Erythroblast (primary cell): Measurements from ENCODE around the gene TBC1D13.
A peak's percentile ranks its signal among the peaks of the same experiment; 100 is the strongest.
"Not testable (repeated sequence)": the region's sequence is repeated elsewhere in the genome, so short reads cannot be mapped to it uniquely, and the experiment has no call there.

Experiments used
- DNase-seq, 2 experiments: peaks; one replicate each; lab custom pipeline; 2025; lab: John Stamatoyannopoulos, UW
- GATA1 ChIP-seq: IDR thresholded peaks from 2 replicates; pipeline ENCODE4 v1.6.1; 2011; ENCODE audit warnings: low read depth, mild to moderate bottlenecking, control low read depth, low read length, moderate library complexity
- POLR2A ChIP-seq: IDR thresholded peaks from 2 replicates; pipeline ENCODE4 v1.6.1; 2011; ENCODE audit warnings: mild to moderate bottlenecking, low read length

TBC1D13 gene

DNA sequence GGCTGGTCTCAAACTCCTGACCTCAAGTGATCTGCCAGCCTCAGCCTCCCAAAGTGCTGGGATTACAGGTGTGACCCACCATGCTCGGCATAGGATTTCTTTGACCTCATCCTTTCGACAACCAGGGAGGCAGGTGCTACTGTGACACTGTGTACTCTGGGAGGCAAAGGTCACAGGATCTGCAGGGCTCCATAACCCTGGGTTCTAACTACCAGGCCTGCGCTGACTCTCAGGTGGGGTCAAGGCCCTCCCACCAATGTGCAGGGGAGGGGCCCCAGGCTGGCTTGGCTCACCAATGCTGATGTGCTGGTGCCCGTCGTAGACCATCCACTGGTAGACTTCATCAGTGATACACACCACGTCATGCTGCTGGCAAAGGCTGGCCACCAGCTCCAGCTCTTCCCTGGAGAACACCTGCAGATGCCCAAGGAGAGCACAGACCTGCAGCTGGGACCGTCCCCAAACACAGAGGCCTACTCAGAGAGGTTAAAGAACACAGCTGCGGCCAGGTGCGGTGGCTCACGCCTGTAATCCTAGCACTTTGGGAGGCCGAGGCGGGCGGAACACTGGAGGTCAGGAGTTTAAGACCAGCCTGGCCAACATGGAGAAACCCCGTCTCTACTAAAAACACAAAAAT is 49.6 kb downstream of the TBC1D13 start:
- TF ChIP-seq GATA1 (no peak), POLR2A (no peak)
- DNase-seq: no peak

DNA sequence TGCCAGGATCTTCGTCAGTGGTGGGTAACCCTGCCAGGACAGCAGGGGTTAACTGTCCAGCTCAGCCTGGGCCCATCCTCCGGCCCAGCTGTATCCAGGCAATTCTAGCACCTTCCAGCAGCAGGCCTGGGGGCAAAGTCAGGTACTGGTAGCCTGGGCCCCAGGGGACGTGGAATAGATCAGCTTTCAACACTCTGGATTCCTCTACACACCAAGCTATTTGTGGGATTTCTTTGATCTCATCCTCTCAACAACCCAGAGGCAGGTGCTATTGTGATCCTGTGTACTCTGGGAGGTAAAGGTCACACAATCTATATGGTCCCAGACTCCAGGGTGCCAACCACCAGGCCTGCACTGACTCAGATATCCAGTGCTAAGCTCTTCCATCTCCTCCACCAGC is 51.3 kb downstream of the TBC1D13 start:
- TF ChIP-seq GATA1 (no peak), POLR2A (no peak)
- no peak for DNase-seq

DNA sequence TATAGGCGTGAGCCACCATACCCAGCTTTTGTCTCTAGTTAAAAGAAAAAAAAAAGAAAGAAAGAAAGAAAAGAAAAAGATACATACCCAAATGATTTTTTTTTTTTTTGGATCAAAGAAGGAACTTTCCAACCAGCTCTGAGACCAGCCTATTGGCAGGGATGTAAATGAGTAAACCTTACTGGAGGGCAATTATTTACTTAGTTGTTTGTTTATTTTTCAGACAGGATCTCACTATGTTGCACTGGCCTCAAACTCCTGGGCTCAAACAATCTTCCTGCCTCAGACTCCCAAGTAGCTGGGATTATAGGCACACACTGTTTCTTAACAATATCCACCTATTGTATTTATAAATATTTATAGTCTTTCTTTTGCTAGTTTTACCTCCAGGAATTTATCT is 53.5 kb downstream of the TBC1D13 start:
- no peak for DNase-seq
- no peak for TF ChIP-seq GATA1
- TF ChIP-seq POLR2A: no peak

DNA sequence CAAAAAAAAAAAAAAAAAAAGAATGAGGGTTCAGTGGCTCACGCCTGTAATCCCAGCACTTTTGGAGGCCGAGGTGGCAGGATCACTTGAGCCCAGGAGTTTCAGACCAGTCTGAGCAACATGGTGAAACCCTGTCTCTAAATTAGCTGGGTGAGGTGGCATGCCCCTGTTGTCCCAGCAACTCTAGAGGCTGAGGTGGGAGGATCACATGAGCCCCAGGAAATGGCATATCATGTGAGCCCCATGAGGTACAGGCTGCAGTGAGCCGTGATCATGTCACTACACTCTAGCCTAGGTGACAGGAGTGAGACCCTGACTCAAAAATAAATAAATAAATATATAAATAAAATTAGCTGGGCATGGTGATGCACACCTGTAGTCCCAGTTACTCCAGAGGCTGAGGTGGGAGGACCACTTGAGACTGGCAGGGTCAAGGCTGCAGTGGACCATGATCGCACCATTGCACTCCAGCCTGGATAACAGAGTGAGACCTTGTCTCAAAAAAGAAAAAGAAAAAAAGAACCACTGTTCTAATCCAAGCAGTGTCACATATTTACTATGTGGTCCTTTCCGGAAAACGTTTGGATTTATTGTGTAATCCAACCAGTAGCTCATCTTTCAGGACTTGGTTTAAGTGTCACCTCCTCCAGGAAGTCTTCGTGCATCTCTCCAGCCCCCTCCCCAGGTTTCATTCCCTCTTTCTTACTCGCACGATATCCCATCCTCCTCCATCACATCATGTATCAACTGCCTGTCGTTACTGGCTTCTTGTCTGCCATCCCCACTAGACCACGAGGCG is 54.8 kb downstream of the TBC1D13 start:
- no peak for DNase-seq

DNA sequence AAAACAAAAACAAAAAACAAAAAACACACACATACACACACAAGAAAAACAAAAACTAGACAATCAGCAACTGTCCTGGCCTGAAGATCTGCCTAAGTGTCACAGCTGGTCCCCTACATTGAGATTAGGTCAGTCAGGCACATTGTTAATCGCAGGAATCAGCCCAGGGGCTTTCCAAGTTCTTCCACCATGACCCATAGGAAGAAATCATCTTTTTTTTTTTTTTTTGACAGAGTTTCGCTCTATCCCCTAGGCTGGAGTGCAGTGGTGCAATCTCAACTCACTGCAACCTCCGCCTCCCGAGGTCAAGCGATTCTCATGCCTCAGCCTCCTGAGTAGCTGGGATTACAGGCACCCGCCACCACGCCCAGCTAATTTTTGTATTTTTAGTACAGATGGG is 56.1 kb downstream of the TBC1D13 start:
- not testable (repeated sequence) for DNase-seq

More for the DNA sequence above, 54.8 kb downstream of the TBC1D13 start:
- TF ChIP-seq GATA1: no peak
- no peak for TF ChIP-seq POLR2A

DNA sequence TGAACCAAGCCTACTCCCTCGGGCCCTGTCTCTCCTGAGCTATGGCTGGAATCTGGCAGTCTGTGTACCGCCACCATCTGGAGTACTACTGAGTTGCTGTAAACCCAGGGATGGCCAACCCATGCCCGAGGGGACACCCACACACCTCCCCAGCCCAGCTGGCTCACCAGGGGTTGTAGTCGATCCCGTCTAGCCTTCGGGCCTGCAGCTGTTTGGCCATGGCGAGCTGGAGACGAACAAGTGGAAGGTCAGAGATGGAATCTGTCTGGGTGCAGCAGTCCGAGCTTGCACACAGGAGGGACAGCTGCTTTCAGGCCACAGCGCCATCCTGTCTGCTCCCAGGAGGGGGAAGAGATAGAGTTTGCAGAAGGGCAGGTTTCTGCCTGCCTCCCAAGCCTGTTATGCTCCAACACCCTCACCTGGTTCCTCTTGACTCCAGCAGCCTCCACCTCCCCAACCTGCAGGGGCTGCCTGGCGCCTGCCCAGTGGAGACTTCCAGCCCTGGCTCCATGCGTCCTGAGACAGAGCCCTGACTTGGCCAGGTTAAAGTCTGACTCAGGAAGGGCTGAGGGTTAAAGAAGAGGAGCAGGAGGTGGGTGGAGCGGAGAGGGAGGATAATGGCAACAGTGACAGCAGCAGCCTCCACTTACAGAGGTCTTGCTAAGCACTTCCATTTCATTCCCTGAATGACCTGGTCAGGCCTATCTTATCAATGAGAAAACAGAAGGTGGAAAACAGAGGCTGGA is 58.3 kb downstream of the TBC1D13 start:
- peak; percentile 30 to 76 for DNase-seq
- TF ChIP-seq POLR2A (no peak), GATA1 (no peak)

DNA sequence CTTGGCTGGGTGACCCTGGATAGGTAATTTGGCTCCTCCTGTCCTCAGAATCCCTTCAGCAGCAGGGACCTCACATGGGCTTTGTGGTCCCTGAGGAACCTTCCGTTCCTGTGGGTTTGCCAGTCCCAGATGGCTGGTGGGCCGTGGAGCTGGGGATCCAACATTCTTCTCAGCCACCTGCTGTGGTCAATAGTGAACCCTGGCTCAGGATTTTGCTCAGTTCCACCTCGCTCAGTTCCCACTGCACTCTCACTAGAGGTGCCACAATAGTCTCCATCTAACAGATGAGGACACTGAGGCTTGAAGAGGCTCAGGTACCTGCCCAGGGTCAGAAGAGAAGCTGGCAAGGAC is 59.6 kb downstream of the TBC1D13 start:
- TF ChIP-seq GATA1: no peak
- TF ChIP-seq POLR2A: no peak

DNA sequence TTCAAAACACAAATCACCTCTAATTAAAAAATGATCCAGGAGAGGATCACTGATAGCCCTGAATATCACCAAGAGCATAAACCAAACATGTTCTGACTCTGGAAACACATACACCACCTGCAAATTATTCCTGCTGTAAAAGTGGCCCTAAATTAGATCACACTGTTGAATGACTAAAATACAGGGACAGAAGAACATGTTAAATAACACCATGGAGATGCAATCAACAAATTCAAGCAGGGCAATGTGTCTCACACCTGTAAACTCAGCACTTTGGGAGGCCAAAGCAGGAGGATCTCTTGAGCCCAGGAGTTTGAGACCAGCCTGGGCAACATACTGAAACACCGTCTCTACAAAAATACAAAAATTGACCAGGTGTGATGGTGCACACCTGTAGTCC is 60.8 kb downstream of the TBC1D13 start:
- no peak for DNase-seq
- TF ChIP-seq POLR2A (no peak), GATA1 (no peak)

More for the DNA sequence above, 59.6 kb downstream of the TBC1D13 start:
- DNase-seq: no peak

DNA sequence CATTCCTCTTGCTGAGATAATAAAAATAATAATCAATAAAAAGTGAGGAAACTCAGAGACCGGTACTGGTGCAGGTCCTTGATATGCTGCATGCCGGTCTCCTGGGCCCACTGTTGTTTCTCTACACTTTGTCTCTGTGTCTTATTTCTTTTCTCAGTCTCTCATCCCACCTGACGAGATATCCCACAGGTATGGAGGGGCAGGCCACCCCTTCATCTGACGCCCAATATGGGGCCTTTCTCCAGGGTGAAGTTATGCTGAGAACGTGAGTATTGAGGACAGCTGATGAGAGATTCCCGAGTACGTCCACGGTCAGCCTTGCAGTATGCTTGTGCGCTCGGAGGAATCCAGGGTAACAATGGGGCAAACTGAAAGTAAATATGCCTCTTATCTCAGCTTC is 64.0 kb downstream of the TBC1D13 start:
- DNase-seq: not testable (repeated sequence)

DNA sequence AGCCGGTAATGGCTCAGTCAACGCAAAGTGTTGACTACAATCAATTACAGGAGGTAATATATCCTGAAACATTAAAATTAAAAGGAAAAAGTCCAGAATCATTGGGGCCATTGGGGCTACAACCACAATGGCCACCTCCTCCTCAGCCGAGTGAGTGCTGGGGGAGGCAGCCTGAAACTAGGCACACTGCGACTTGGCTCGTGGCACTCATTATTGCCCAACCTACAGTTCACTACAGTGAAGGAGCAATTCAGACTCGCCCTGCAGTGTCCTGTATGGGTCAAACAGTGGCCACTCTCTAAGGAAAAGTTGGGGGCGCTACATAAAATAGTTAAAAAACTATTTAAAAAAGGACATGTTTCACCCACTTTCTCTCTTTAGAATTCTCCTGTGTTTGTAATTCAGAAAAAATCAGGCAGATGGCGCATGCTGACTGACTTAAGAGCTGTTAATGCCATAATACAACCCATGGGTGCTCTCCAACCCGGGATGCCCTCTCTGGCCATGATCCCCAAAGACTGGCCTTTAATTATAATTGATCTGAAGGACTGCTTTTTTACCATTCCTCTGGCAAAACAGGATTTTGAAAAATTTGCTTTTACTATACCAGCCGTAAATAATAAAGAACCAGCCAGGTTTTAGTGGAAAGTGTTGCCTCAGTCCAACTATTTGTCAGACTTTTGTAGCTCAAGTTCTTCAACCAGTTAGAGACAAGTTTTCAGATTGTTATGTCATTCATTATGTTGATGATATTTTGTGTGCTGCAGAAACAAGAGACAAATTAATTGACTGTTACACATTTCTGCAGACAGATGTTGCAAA is 64.9 kb downstream of the TBC1D13 start:
- peak; percentile 60 to 64 for DNase-seq

DNA sequence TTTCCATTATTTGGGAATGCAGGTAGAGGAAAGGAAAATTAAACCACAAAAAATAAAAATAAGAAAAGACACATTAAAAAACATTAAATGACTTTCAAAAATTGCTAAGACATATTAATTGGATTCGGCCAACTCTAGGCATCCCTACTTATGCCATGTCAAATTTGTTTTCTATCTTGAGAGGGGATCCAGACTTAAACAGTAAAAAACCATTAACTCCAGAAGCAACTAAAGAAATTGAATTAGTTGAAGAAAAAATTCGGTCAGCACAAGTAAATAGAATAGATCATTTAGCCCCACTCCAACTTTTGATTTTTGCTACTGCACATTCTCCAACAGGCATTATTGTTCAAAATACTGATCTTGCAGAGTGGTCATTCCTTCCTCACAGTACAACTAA is 65.6 kb downstream of the TBC1D13 start:
- DNase-seq: not testable (repeated sequence)

DNA sequence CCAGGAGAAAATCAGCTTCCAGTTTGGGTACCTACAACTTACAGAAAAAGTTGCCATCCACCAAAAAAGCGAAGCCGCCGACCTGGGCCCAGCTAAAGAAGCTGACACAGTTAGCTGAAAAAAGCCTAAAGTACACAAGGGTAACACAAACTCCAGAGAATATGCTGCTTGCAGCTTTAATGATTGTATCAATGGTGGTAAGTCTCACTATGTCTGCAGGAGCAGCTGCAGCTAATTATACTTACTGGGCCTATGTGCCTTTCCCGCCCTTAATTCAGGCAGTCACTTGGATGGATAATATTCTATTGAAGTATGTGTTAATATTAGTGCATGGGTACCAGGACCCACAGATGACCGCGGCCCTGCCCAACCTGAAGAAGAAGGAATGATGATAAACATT is 67.4 kb downstream of the TBC1D13 start:
- not testable (repeated sequence) for DNase-seq

DNA sequence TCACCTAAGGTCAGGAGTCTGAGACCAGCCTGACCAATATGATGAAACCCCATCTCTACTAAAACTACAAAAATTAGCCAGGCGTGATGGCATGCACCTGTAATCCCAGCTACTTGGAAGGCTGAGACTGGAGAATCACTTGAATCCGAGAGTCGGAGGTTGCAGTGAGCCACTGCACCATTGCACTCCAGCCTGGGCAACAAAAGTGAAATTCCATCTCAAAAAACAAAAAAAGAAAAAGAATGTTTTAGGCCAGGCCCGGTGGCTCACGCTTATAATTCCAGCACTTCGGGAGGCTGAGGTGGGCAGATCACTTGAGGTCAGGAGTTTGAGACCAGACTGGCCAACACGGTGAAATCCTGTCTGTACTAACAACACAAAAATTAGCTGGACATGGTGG is 71.4 kb downstream of the TBC1D13 start:
- not testable (repeated sequence) for DNase-seq
